ENCODE results near the gene NDST3. TPM values are rescaled to one million over a fixed set of nuclear protein-coding genes. Genes with fewer than 3 reads are reported as not detected.

NDST3 gene
- total RNA-seq, 1 donor from 2014 or later = 0.49 TPM

GRCh38 chr4:118254368-118254767, 220.1 kb downstream of the NDST3 start:
- no peaks in the 10 kb centered on the region for H3K4me1 Mint-ChIP-seq
- no peak overlapping the region for H3K4me3 Mint-ChIP-seq
- Histone ChIP-seq H3K79me2 (ENCODE audit: low read depth) (no peaks in the 10 kb centered on the region), H4K20me1 (ENCODE audit: low read depth) (no peaks in the 10 kb centered on the region), H3K9ac (no peak overlapping the region), H2AFZ (replicated peaks) (no peak overlapping the region), H3F3A (ENCODE audit: low read depth) (no peaks in the 10 kb centered on the region), H3K4me3 (no peak overlapping the region), H3K9me3 (ENCODE audit: low read depth) (no peaks in the 10 kb centered on the region), H3K27ac (no peak overlapping the region), H3K4me1 (no peaks in the 10 kb centered on the region), H3K4me2 (no peak overlapping the region), H3K27me3 (no peaks in the 10 kb centered on the region), H3K36me3 (no peaks in the 10 kb centered on the region)
- no peaks in the 10 kb centered on the region for H3K36me3 Mint-ChIP-seq
- DNase-seq (ENCODE audit: low spot score) = no peak
- H3K27me3 Mint-ChIP-seq (ENCODE audit: insufficient read depth, low read depth) = no peaks in the 10 kb centered on the region
- H3K9me3 Mint-ChIP-seq = peaks cover 5% of the 10 kb centered on the region
- no peak for TF ChIP-seq EZH2 (IDR thresholded peaks at IDR 0.05)
- no peak for TF ChIP-seq CTCF (IDR thresholded peaks at IDR 0.05)
- no peak for TF ChIP-seq EZH2phosphoT487 (IDR thresholded peaks at IDR 0.05)
- H3K27ac Mint-ChIP-seq = no peak overlapping the region

DNA sequence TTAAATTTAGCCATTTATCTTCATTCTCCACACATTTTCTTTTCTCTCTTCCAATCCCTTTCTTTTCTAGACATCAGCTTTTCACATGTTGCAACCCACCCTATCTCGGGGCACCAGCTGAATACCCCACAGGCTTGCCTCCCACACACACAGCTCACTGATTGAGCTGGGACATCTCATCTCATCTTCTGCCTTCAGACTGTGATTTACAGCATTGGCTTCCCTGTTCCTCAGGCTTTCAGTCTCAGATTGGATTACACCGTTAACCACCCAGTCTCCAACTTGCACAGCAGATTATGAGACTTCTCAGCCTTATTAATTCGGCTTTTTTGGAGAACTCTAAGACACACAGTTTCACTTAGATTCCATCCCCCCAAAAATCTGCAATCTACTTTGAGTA, 224.8 kb downstream of the NDST3 start:
- no peaks in the 10 kb centered on the region for H3K9me3 Mint-ChIP-seq
- Histone ChIP-seq H3K79me2 (ENCODE audit: low read depth) (no peaks in the 10 kb centered on the region), H4K20me1 (ENCODE audit: low read depth) (no peaks in the 10 kb centered on the region), H3K4me2 (no peak overlapping the region), H3K9ac (no peak overlapping the region), H3K9me3 (ENCODE audit: low read depth) (no peaks in the 10 kb centered on the region), H3K4me1 (no peaks in the 10 kb centered on the region), H2AFZ (replicated peaks) (no peak overlapping the region), H3K27ac (no peak overlapping the region), H3F3A (ENCODE audit: low read depth) (no peaks in the 10 kb centered on the region), H3K4me3 (no peak overlapping the region), H3K36me3 (no peaks in the 10 kb centered on the region), H3K27me3 (no peaks in the 10 kb centered on the region)
- no peaks in the 10 kb centered on the region for H3K4me1 Mint-ChIP-seq
- DNase-seq (ENCODE audit: low spot score) = no peak
- TF ChIP-seq EZH2 (IDR thresholded peaks at IDR 0.05) (no peak), EZH2phosphoT487 (IDR thresholded peaks at IDR 0.05) (no peak), CTCF (IDR thresholded peaks at IDR 0.05) (no peak)
- H3K27ac Mint-ChIP-seq = no peak overlapping the region
- H3K36me3 Mint-ChIP-seq = no peaks in the 10 kb centered on the region
- no peak overlapping the region for H3K4me3 Mint-ChIP-seq
- no peaks in the 10 kb centered on the region for H3K27me3 Mint-ChIP-seq (ENCODE audit: insufficient read depth, low read depth)

- H3K27me3 Mint-ChIP-seq (ENCODE audit: insufficient read depth, low read depth) = no peaks in the 10 kb centered on the region
- peaks cover 3% of the 10 kb centered on the region for H3K9me3 Mint-ChIP-seq
- no peaks in the 10 kb centered on the region for H4K20me1 ChIP-seq (ENCODE audit: low read depth)
- H3K4me3 Mint-ChIP-seq = no peak overlapping the region
- DNase-seq (ENCODE audit: low spot score) = no peak
- no peak overlapping the region for H3K4me3 ChIP-seq
- H3F3A ChIP-seq (ENCODE audit: low read depth) = no peaks in the 10 kb centered on the region
- no peaks in the 10 kb centered on the region for H3K4me1 Mint-ChIP-seq
- no peaks in the 10 kb centered on the region for H3K36me3 ChIP-seq
- TF ChIP-seq CTCF (IDR thresholded peaks at IDR 0.05) = no peak
- TF ChIP-seq EZH2 (IDR thresholded peaks at IDR 0.05) = no peak
- TF ChIP-seq EZH2phosphoT487 (IDR thresholded peaks at IDR 0.05) = no peak
- no peak overlapping the region for H3K9ac ChIP-seq
- H3K79me2 ChIP-seq (ENCODE audit: low read depth) = no peaks in the 10 kb centered on the region
- no peaks in the 10 kb centered on the region for H3K9me3 ChIP-seq (ENCODE audit: low read depth)
- no peak overlapping the region for H3K27ac Mint-ChIP-seq
- no peak overlapping the region for H3K4me2 ChIP-seq
- no peak overlapping the region for H2AFZ ChIP-seq (replicated peaks)
- no peaks in the 10 kb centered on the region for H3K36me3 Mint-ChIP-seq
- no peaks in the 10 kb centered on the region for H3K4me1 ChIP-seq
- no peak overlapping the region for H3K27ac ChIP-seq
- no peaks in the 10 kb centered on the region for H3K27me3 ChIP-seq
These were observed 226.0 kb downstream of the NDST3 start for GRCh38 chr4:118260309-118260708.

Measured in neural progenitor cell (in vitro differentiated cells).